Fibroblast of pulmonary artery (primary cell): Measurements from ENCODE around the gene ADGRG3.

Source experiments
- DNase-seq: peaks from one replicate; pipeline ENCODE4 v3.0.0-alpha.2; 2010; ENCODE audit warnings: low read depth
- H3K4me3 ChIP-seq: replicated peaks from 2 replicates; pipeline ENCODE4 v1.5.1; 2011; ENCODE audit warnings: low read depth, mild to moderate bottlenecking, control low read depth, low read length, moderate library complexity
- TF ChIP-seq, protein P1 (sequence below): IDR thresholded peaks from 2 replicates; pipeline ENCODE4 v1.5.1; 2011; ENCODE audit warnings: mild to moderate bottlenecking, control low read depth, low read length, inconsistent platforms; ENCODE audit errors: missing control alignments

Gene ADGRG3

DNA sequence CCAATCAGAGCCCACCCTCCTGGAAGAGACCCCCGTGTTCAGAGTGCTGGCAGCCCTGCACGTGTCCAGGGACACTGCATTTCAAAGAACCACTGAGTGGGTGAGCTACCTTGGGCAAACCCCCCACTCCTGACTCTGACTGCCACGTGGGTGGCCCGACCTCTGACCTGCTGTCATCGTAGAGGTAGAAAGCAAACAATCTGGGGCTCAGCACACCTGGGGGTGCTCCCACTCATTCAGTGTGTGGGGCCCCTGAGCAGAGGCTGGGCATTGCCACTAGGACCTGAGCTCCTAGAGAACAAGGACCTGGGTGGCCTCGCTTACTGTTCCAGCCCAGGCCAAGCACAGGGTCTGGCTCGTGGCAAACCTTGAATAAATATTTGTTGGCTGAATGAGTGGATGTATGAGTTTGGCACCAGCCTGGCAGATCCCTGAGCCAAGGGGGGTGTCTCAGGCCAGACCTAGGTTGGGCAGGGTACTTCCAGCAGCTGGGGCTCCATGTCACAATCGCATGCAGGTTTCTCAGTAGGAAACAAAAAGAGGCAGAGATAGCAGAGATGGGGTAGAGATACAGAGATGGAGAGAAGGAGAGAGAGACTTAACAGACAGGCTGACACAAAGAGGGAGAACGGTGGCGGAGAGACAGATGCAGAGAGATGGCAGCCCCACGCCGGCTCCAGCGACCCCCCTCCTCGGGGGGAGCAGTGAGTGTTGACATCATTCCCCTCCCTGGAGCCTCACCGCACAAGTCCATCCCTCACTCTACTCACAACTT is 21.1 kb downstream of the ADGRG3 start:
- TF ChIP-seq, protein P1, sequence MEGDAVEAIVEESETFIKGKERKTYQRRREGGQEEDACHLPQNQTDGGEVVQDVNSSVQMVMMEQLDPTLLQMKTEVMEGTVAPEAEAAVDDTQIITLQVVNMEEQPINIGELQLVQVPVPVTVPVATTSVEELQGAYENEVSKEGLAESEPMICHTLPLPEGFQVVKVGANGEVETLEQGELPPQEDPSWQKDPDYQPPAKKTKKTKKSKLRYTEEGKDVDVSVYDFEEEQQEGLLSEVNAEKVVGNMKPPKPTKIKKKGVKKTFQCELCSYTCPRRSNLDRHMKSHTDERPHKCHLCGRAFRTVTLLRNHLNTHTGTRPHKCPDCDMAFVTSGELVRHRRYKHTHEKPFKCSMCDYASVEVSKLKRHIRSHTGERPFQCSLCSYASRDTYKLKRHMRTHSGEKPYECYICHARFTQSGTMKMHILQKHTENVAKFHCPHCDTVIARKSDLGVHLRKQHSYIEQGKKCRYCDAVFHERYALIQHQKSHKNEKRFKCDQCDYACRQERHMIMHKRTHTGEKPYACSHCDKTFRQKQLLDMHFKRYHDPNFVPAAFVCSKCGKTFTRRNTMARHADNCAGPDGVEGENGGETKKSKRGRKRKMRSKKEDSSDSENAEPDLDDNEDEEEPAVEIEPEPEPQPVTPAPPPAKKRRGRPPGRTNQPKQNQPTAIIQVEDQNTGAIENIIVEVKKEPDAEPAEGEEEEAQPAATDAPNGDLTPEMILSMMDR: no peak
- no peak for DNase-seq
- H3K4me3 ChIP-seq: no peak overlapping the region

DNA sequence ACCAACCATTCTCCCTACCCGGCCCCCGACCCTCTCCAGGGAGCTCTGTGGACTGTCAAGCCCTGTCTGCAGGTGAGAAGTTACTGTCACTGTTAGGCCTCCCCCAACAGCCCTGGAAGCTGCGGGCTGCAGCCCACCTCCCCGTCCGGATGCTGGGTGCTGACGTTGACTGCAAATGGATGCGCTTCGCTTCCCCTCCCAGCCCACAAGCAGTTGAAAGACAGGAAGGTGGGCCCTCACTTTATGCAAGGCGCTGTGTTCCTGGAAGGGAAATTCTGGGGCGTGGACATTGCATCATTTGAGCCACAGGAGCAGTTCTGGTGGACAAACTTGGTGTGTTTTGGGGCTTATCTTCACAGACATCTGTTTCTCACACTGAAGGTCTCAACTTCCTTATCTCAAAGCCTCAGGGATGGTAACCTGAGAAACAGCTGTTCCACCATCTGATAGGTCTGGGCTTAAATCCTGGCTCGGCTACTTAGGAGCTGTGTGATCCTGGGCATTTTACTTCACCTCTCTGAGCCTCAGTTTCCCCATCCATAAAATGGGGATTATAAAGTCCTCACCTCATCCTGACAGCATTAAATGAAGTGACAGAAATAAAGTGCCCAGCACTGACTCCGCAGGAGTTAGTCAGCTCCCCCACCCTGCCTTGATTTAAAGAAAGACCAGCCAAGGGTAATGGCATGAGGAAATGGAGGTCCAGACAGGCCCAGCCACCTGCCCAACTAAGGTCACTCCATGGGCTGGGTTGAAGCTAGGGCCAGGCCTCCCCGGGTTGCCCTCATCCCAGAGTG is 21.9 kb downstream of the ADGRG3 start:
- no peak for DNase-seq

DNA sequence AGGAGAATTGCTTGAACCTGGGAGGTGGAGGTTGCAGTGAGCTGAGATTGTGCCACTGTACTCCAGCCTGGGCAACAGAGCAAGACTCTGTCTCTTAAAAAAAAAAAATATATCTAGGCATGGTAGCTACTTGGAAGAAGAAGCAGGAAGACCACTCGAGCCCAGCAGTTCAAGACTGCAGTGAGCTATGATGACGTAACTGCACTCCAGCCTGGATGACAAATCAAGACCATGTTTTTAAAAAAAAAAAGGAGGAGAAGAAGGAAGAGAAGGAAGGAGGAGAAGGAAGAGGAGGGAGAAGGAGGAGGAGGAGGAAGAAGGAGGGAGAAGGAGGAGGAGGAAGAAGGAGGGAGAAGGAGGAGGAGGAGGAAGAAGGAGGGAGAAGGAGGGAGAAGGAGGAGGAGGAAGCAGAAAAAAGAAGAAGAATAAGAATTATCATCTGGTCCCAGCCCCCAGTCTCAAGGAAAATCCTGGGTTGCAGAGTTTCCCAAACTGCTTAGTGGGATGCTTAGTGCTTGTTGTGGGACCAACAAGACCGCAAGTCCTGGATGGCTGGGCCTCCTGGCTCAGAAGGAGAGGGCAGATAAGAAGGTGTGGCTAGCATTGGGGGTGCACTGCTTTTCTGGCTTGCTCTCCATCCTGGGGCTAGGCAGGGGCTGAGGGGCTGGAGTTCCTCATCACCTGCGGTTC is 22.8 kb downstream of the ADGRG3 start:
- TF ChIP-seq, protein P1: no peak
- no peak overlapping the region for H3K4me3 ChIP-seq
- peak; percentile 14 for DNase-seq

More for the DNA sequence above, 21.9 kb downstream of the ADGRG3 start:
- H3K4me3 ChIP-seq: no peak overlapping the region
- TF ChIP-seq, protein P1: no peak

DNA sequence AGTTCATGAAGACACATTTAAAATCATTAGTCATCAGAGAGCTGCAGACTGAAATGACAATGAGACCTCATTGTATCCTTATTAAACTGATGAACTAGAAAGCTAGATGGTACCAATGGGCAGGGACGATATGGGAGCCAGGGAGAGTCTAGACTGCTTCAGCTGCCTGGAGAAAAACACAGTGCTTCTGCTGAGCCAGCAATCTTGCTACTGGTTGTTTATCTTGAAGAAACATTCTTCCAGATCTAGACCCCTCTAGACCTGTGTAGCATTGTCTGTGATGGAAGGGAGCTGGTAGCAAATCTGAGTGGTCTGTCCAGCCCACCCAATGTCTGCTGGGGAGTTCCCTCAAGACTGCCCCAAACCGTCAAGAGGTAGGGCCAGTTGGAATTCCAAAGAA is 24.5 kb downstream of the ADGRG3 start:
- DNase-seq: no peak

DNA sequence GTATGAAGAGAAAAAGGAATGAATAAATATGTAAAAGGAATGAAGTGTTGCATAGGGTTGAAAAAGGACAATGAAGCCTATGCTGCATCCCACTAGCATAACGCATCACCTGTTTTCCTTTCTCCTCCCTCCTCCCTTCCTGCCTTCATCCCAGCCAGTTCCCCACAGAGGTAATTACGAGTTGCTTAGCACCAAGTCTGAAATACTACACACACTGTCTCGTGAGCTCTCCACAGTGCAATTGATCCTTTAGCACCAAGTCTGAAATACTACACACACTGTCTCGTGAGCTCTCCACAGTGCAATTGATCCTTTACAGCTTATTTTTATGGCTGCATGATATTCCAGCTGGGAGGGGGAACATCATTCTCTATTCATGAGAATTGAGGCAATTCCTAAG is 25.4 kb downstream of the ADGRG3 start:
- DNase-seq: no peak
- TF ChIP-seq, protein P1: no peak
- no peak overlapping the region for H3K4me3 ChIP-seq

More for the DNA sequence above, 24.5 kb downstream of the ADGRG3 start:
- TF ChIP-seq, protein P1: no peak
- no peak overlapping the region for H3K4me3 ChIP-seq

DNA sequence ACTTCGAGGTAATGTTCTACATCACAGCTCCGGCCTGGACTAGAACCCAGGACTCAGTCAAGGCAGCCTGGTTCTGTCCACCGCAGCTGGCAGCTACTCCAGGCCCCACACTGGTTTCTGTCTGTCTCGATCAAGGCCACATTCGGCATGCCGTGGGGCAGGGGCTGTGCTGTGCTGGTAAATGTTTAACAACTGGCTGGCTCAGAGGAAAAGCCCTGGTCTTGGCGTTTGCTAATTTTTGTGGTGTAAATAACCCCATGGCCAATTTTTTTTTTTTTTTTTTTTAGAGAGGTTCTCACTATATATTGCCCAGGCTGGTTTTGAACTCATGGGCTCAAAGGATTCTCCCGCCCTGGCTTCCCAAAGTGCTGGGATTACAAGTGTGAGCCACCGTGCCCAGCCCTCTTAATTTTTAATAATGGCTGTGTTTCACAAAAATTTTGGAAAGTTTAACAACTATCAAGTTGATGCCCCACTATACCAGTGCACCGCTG is 26.2 kb downstream of the ADGRG3 start:
- no peak overlapping the region for H3K4me3 ChIP-seq
- TF ChIP-seq, protein P1: no peak
- DNase-seq: no peak
